NCI-H1694 treated with DMSO at 0.1 percent for 48 hours (cell line): ENCODE measurements around the gene GJA5.
"Not testable (repeated sequence)": the region's sequence is repeated elsewhere in the genome, so short reads cannot be mapped to it uniquely, and the experiment has no call there.

ENCODE experiments used
- DNase-seq: peaks from one replicate; lab custom pipeline; 2025; lab: John Stamatoyannopoulos, UW

Gene GJA5

GRCh38 chr1:147762233-147763024, 2.0 kb upstream of the GJA5 start:
- DNase-seq, result no peak

DNA sequence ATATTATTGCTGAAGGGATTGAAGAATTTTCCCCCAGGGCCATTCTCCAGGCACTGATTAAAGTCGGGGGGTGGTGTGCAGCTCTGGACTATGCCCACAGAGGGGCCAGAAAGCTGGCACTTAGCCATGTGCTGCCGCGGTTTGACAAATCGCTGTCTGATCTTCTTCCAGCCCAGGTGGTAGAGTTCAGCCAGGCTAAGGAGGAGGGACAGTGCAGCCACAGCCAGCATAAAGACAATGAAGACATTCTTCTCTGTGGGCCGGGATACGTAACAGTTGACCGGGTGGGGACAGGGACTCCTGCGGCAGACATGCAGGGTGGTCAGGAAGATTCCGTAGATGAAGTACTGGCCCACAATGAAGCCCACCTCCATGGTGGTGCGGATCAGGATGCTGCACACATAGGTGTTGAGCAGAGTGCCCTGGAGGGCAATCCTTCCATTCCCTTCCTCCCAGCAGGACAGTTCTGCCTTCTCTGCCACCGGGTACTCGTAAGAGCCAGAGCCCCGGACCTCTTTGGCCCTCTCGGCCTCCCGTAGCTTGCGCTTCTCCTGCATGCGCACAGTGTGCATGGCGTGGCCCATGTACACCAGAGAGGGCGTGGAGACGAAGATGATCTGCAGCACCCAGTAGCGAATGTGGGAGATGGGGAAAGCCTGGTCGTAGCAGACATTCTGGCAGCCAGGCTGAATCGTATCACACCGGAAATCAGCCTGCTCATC, 1.9 kb downstream of the GJA5 start:
- DNase-seq, result no peak

DNA sequence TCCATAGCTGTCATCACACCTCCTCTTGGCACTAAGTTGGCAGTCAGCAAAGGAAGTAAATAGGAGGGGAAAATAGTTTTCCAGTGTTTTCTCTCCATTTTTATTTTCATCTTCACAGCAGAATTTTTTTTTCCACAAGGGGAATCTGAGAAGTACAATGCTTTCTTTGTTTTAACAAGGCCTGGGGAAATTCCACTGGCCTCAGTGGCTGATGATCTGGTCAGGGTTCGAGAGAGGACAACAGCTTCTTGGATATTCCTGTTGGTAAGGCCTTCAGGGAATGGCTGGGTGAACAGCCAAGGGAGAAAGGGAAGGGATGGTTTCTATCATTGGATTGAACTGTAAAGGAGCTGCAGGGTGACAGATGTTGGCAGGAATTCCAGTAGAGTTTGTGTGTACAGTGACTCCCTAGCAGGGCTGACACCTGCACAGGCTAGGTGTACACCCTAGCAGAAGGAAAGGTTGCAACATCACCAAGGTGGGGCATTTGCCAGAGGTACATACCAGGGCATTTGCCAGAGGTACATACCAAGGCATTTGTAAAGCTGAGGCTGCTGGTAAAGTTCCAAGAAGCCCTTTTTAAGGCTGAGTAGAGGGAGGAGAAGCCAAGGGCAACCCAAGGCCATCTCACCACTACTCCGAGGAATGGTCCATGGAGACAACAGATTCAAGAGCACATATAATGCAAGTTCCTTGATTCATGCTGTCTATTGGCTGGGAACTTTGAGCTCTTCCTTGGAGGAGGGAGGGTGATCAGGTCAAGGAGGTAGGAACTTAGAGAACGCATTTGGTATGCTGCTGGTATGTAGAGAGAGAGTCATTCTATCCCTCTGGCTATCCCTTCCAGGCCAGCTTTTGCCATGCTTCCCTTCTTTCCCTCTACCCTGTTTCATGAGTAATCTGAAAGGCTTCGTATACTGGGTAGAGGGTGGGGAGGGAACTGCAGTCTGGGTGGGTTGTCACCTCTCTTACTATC, 3.1 kb downstream of the GJA5 start:
- no peak for DNase-seq

- no peak for DNase-seq
Measured at GRCh38 chr1:147756341-147756740, 4.1 kb downstream of the GJA5 start.

- DNase-seq, result no peak
Measured at GRCh38 chr1:147754661-147755060, 5.7 kb downstream of the GJA5 start.

GRCh38 chr1:147753081-147753480, 7.3 kb downstream of the GJA5 start:
- no peak for DNase-seq

GRCh38 chr1:147752511-147752910, 7.9 kb downstream of the GJA5 start:
- DNase-seq, result no peak

- no peak for DNase-seq
Measured at GRCh38 chr1:147751346-147751745, 9.1 kb downstream of the GJA5 start.

- no peak for DNase-seq
Measured at GRCh38 chr1:147750618-147751217, 9.7 kb downstream of the GJA5 start.

GRCh38 chr1:147749792-147750191, 10.6 kb downstream of the GJA5 start:
- DNase-seq, result no peak

- DNase-seq, result no peak
Measured at GRCh38 chr1:147748676-147749350, 11.6 kb downstream of the GJA5 start.

DNA sequence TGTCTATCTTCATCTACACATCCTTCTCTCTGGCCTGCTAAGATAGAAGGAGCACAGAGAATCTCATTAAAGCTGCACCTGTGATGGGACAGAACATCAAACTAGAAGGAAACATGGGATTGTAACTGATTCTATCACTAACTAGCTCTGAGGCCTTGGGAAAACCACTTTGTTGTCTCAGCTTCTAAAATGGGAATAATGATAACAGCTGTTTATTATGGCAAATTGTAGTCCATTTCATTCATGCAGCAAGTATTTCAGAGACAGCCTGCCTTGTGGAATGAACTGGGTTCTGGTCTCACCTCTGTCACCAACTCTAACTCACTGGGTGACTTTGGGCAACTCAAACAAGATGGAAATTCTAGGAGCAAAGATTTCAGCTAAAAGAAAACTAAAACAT, 12.4 kb downstream of the GJA5 start:
- DNase-seq, result no peak

GRCh38 chr1:147745271-147745670, 15.1 kb downstream of the GJA5 start:
- DNase-seq, result no peak

GRCh38 chr1:147741065-147741464, 19.3 kb downstream of the GJA5 start:
- no peak for DNase-seq

GRCh38 chr1:147740391-147740790, 20.0 kb downstream of the GJA5 start:
- DNase-seq, result no peak

DNA sequence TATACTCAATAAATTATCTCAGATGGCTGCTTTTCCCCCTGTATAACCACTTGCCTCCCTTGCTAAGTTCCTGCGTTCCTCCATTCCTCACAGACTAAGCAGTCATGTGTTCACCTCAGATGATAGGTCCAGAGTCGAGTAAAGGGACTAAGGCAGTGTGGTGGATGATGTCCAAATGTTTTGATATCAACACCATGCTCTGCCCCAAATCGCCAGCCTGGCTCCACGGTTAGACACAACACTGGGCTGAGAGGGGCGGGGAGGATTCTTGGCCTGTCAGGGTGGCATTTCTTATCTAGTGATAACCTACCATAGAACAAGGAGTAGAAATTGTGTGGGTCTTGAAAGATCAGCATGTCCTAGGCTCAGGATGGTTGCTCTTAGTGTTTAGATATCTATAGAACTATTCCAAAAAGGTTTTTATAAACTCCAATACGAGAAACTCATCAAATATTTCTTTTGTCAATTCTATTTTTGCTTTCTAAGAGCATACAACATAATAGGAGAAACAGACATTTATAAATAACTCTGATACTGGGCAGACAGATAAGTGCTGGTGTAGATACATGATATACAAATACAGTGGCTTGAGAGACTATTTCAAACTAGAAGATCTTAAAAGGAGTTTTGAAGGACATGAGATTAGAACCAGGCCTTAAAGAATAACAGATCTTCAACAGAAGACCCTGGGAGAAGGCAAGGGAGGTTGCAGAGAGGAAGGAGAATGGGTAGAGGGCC, 21.5 kb downstream of the GJA5 start:
- DNase-seq, result no peak

- DNase-seq, result no peak
Measured at GRCh38 chr1:147738129-147738528, 22.3 kb downstream of the GJA5 start.

DNA sequence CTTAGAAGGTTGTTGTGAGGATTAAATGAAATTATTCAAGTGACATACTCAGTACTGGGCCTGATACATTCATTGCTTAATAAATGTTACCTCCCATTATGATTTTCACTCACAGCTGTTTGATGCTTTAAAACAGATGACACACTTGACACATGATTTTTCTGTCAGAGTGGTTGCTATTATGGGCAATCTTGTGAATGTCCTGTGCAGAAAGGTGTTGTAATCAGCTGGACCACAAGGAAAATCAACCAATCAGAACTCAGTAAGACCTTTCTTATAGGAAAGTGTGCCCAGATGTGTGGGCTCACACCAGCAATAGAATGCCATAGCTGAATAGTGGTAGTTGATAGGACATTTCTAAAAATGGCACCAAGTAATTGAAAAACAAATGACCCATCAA, 23.5 kb downstream of the GJA5 start:
- no peak for DNase-seq

DNA sequence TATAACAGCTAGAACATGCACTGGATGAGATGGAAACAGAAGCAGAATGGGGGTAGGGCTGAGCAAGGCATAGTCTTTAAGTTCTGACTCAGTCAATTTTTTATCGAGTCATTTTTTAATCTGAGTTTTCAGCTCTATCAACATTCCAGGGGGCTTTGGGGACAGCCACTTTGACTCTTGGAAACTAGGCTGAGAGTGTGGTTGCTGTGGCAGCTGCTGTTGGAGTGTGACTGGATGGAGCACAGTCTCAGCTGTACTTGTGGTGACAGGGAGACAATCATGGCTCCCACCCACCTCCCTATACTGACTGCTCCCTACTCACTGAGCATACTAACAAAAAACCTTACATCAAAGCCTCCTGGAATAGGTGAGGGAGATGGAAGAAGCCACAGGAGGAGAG, 25.0 kb downstream of the GJA5 start:
- no peak for DNase-seq

GRCh38 chr1:147734291-147734841, 26.0 kb downstream of the GJA5 start:
- not testable (repeated sequence) for DNase-seq
